ENCODE data around the gene SH2D7.

DNA sequence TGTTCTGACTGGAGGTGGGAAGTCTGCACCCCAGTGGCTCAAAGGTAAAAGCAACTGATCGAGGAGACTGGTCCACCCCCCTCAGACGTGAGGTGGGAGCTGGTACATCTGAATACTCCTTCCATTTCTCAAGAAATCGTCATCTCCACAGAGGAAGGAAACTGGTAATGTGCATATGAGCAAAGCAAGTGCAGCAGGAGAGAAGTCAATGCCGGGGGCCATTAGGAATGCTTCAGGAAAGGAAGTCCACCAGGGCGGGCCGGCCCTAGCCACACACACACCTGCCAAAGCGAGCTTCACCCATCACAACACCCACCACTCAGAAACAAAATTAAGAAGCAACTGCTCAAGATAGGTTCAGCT, 23.3 kb upstream of the SH2D7 start:
- TF ChIP-seq CTCF (optimal IDR thresholded peaks at IDR 0.05 in 1 of 3, IDR thresholded peaks at IDR 0.05 in 1 of 3, conservative IDR thresholded peaks at IDR 0.05 in 1 of 3; ENCODE audit: extremely low read depth in 1 of 3, insufficient read depth in 2 of 3, low read length in 3 of 3): no peak
- no peak for TF ChIP-seq EZH2 (IDR thresholded peaks at IDR 0.05; ENCODE audit: low read length)

All from keratinocyte (primary cell).